HL-60 (cell line): ENCODE results near the gene XYLB.
A peak's percentile ranks its signal among the peaks of the same experiment; 100 is the strongest.
"Not testable (repeated sequence)": the region's sequence is repeated elsewhere in the genome, so short reads cannot be mapped to it uniquely, and the experiment has no call there.

Source experiments
- DNase-seq, 2 experiments: peaks; one replicate each; pipeline ENCODE4 v3.0.0-alpha.2; 2010 to 2020; ENCODE audit warnings: low read depth in 1 of 2, low spot score in 1 of 2
- H3K27ac ChIP-seq: fragments of 250-450 bp; sonication (Bioruptor Pico); replicated peaks from 2 replicates; pipeline ENCODE4 v1.5.1; 2020; ENCODE audit warnings: mild to moderate bottlenecking, moderate library complexity
- H3K27me3 ChIP-seq: fragments of 250-450 bp; sonication (Bioruptor Pico); 2 replicates; pipeline ENCODE4 v1.5.1; 2021; ENCODE audit warnings: mild to moderate bottlenecking, moderate library complexity; ENCODE audit not compliant: insufficient read depth, poor library complexity, severe bottlenecking
- H3K4me3 ChIP-seq: replicated peaks from 2 replicates; pipeline ENCODE4 v1.5.1; 2011; ENCODE audit warnings: mild to moderate bottlenecking, control low read depth, low read length; ENCODE audit not compliant: insufficient read depth
- POLR2AphosphoS5 ChIP-seq: IDR thresholded peaks from 2 replicates; pipeline ENCODE4 v1.6.1; 2012; ENCODE audit warnings: low read depth
- REST ChIP-seq: IDR thresholded peaks from 2 replicates; pipeline ENCODE4 v1.6.1; 2012; ENCODE audit warnings: low read depth; ENCODE audit not compliant: insufficient replicate concordance
- SPI1 ChIP-seq: IDR thresholded peaks from 2 replicates; pipeline ENCODE4 v1.6.1; 2012; ENCODE audit warnings: low read depth, mild to moderate bottlenecking, borderline replicate concordance
- long read RNA-seq: library from polyadenylated mRNA; unstranded; transcript quantifications from one replicate; pipeline ENCODE4 v2.0.0, GENCODE V29; 2020
- TF ChIP-seq, protein P1 (sequence below): IDR thresholded peaks from one replicate; pipeline ENCODE4 v1.5.1; 2011; ENCODE audit warnings: low read length, control low read depth, inconsistent platforms; ENCODE audit not compliant: insufficient read depth

The XYLB gene
- long read RNA-seq, partial matches to known transcripts, result 16 of 56 reads
- long read RNA-seq, other reads (novel, unspliced or antisense), result 39 of 56 reads

- Histone ChIP-seq H3K4me3 (peak within 1 kb of the TSS; percentile 85), H3K27ac (peak within 1 kb of the TSS; percentile 61), H3K27me3 (no peaks in the 10 kb centered on the region)
- peak; percentile 79 to 84 for DNase-seq
- TF ChIP-seq REST, result no peak
- TF ChIP-seq SPI1, result no peak
- TF ChIP-seq, protein P1, sequence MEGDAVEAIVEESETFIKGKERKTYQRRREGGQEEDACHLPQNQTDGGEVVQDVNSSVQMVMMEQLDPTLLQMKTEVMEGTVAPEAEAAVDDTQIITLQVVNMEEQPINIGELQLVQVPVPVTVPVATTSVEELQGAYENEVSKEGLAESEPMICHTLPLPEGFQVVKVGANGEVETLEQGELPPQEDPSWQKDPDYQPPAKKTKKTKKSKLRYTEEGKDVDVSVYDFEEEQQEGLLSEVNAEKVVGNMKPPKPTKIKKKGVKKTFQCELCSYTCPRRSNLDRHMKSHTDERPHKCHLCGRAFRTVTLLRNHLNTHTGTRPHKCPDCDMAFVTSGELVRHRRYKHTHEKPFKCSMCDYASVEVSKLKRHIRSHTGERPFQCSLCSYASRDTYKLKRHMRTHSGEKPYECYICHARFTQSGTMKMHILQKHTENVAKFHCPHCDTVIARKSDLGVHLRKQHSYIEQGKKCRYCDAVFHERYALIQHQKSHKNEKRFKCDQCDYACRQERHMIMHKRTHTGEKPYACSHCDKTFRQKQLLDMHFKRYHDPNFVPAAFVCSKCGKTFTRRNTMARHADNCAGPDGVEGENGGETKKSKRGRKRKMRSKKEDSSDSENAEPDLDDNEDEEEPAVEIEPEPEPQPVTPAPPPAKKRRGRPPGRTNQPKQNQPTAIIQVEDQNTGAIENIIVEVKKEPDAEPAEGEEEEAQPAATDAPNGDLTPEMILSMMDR, result peak; percentile 59
- TF ChIP-seq POLR2AphosphoS5, result peak; percentile 67; the same call in 1 of the 2 replicates
Observed at GRCh38 chr3:38346587-38347410, at the start of gene XYLB. Gene XYLB, plus strand, starts transcription at chr3:38346785. Its CDS starts 84 bp downstream, at chr3:38346869.

- not testable (repeated sequence) for DNase-seq, H3K4me3 ChIP-seq, H3K27ac ChIP-seq, H3K27me3 ChIP-seq
Observed at GRCh38 chr3:38297053-38297452, 49.5 kb upstream of the XYLB start.

- no peaks in the 10 kb centered on the region for H3K27me3 ChIP-seq
- H3K4me3 ChIP-seq, result no peak overlapping the region
- no peak overlapping the region for H3K27ac ChIP-seq
- DNase-seq, result no peak
- TF ChIP-seq, protein P1, result no peak
Observed at GRCh38 chr3:38297537-38297936, 49.0 kb upstream of the XYLB start.

GRCh38 chr3:38297947-38298711 lies 48.5 kb upstream of the XYLB start:
- Histone ChIP-seq H3K4me3 (no peak overlapping the region), H3K27me3 (no peaks in the 10 kb centered on the region), H3K27ac (no peak overlapping the region)
- no peak for DNase-seq
- TF ChIP-seq, protein P1, result peak; percentile 21
- TF ChIP-seq REST, result no peak
